ENCODE measurements around the gene CDC42. TPM values are rescaled to one million over a fixed set of nuclear protein-coding genes. Genes with fewer than 3 reads are reported as not detected.

CDC42 gene
- total RNA-seq, 1 donor from 2014 or later, result 71.5 TPM

GRCh38 chr1:22122273-22123070 is 70.0 kb downstream of the CDC42 start:
- Histone ChIP-seq H3K36me3 (ENCODE audit: control insufficient read depth in 3 of 3, insufficient read depth in 3 of 3, low read length in 3 of 3) (peaks cover 17 to 27% (median 22%) of the 10 kb centered on the region in 3 donors), H3K4me1 (ENCODE audit: control insufficient read depth in 3 of 3, insufficient read depth in 3 of 3, low read length in 3 of 3) (peaks cover 0 to 16% (median under 1%) of the 10 kb centered on the region in 3 donors), H3K27me3 (ENCODE audit: control insufficient read depth in 3 of 3, insufficient read depth in 3 of 3, low read length in 3 of 3) (no peaks in the 10 kb centered on the region), H3K4me3 (ENCODE audit: low read length in 3 of 3) (no peak overlapping the region), H3K9ac (ENCODE audit: low read depth in 1 of 3, low read length in 3 of 3) (peak overlapping the region in 1 of 3 donors; percentile 16), H3K9me3 (ENCODE audit: control insufficient read depth in 3 of 3, low read length in 3 of 3) (no peaks in the 10 kb centered on the region), H3K27ac (ENCODE audit: low read depth, low read length) (no peak overlapping the region)

GRCh38 chr1:22123071-22123390 is 70.5 kb downstream of the CDC42 start:
- Histone ChIP-seq H3K9me3 (ENCODE audit: control insufficient read depth in 3 of 3, low read length in 3 of 3) (no peaks in the 10 kb centered on the region), H3K4me3 (ENCODE audit: low read length in 3 of 3) (no peak overlapping the region), H3K36me3 (ENCODE audit: control insufficient read depth in 3 of 3, insufficient read depth in 3 of 3, low read length in 3 of 3) (peaks cover 17 to 27% (median 22%) of the 10 kb centered on the region in 3 donors), H3K9ac (ENCODE audit: low read depth in 1 of 3, low read length in 3 of 3) (peak overlapping the region in 1 of 3 donors; percentile 16), H3K4me1 (ENCODE audit: control insufficient read depth in 3 of 3, insufficient read depth in 3 of 3, low read length in 3 of 3) (peaks cover 0 to 10% (median 0%) of the 10 kb centered on the region in 3 donors), H3K27me3 (ENCODE audit: control insufficient read depth in 3 of 3, insufficient read depth in 3 of 3, low read length in 3 of 3) (no peaks in the 10 kb centered on the region), H3K27ac (ENCODE audit: low read depth, low read length) (no peak overlapping the region)

GRCh38 chr1:22123901-22124404 is 71.4 kb downstream of the CDC42 start:
- Histone ChIP-seq H3K36me3 (ENCODE audit: control insufficient read depth in 3 of 3, insufficient read depth in 3 of 3, low read length in 3 of 3) (peaks cover 11 to 22% (median 20%) of the 10 kb centered on the region in 3 donors), H3K4me3 (ENCODE audit: low read length in 3 of 3) (no peak overlapping the region), H3K9me3 (ENCODE audit: control insufficient read depth in 3 of 3, low read length in 3 of 3) (no peaks in the 10 kb centered on the region), H3K27ac (ENCODE audit: low read depth, low read length) (no peak overlapping the region), H3K4me1 (ENCODE audit: control insufficient read depth in 3 of 3, insufficient read depth in 3 of 3, low read length in 3 of 3) (peaks cover 0 to 6% (median 0%) of the 10 kb centered on the region in 3 donors), H3K27me3 (ENCODE audit: control insufficient read depth in 3 of 3, insufficient read depth in 3 of 3, low read length in 3 of 3) (no peaks in the 10 kb centered on the region), H3K9ac (ENCODE audit: low read depth in 1 of 3, low read length in 3 of 3) (no peak overlapping the region)

GRCh38 chr1:22124592-22125229 is 72.2 kb downstream of the CDC42 start:
- no peak overlapping the region for H3K4me3 ChIP-seq (ENCODE audit: low read length in 3 of 3)
- no peak overlapping the region for H3K27ac ChIP-seq (ENCODE audit: low read depth, low read length)
- H3K36me3 ChIP-seq (ENCODE audit: control insufficient read depth in 3 of 3, insufficient read depth in 3 of 3, low read length in 3 of 3), result peaks cover 9 to 19% (median 17%) of the 10 kb centered on the region in 3 donors
- no peaks in the 10 kb centered on the region for H3K9me3 ChIP-seq (ENCODE audit: control insufficient read depth in 3 of 3, low read length in 3 of 3)
- no peaks in the 10 kb centered on the region for H3K27me3 ChIP-seq (ENCODE audit: control insufficient read depth in 3 of 3, insufficient read depth in 3 of 3, low read length in 3 of 3)
- peaks cover 0 to 6% (median 0%) of the 10 kb centered on the region in 3 donors for H3K4me1 ChIP-seq (ENCODE audit: control insufficient read depth in 3 of 3, insufficient read depth in 3 of 3, low read length in 3 of 3)
- H3K9ac ChIP-seq (ENCODE audit: low read depth in 1 of 3, low read length in 3 of 3), result no peak overlapping the region

- Histone ChIP-seq H3K27ac (ENCODE audit: low read depth, low read length) (no peak overlapping the region), H3K27me3 (ENCODE audit: control insufficient read depth in 3 of 3, insufficient read depth in 3 of 3, low read length in 3 of 3) (no peaks in the 10 kb centered on the region), H3K4me1 (ENCODE audit: control insufficient read depth in 3 of 3, insufficient read depth in 3 of 3, low read length in 3 of 3) (peaks cover 0 to 6% (median 0%) of the 10 kb centered on the region in 3 donors), H3K36me3 (ENCODE audit: control insufficient read depth in 3 of 3, insufficient read depth in 3 of 3, low read length in 3 of 3) (peaks cover 1 to 7% (median 5%) of the 10 kb centered on the region in 3 donors), H3K9ac (ENCODE audit: low read depth in 1 of 3, low read length in 3 of 3) (no peak overlapping the region), H3K9me3 (ENCODE audit: control insufficient read depth in 3 of 3, low read length in 3 of 3) (no peaks in the 10 kb centered on the region), H3K4me3 (ENCODE audit: low read length in 3 of 3) (no peak overlapping the region)
Observed at GRCh38 chr1:22126531-22126930, 74.0 kb downstream of the CDC42 start.

- Histone ChIP-seq H3K9ac (ENCODE audit: low read depth in 1 of 3, low read length in 3 of 3) (no peak overlapping the region), H3K27me3 (ENCODE audit: control insufficient read depth in 3 of 3, insufficient read depth in 3 of 3, low read length in 3 of 3) (no peaks in the 10 kb centered on the region), H3K36me3 (ENCODE audit: control insufficient read depth in 3 of 3, insufficient read depth in 3 of 3, low read length in 3 of 3) (peaks cover 1 to 7% (median 3%) of the 10 kb centered on the region in 3 donors), H3K9me3 (ENCODE audit: control insufficient read depth in 3 of 3, low read length in 3 of 3) (no peaks in the 10 kb centered on the region), H3K4me1 (ENCODE audit: control insufficient read depth in 3 of 3, insufficient read depth in 3 of 3, low read length in 3 of 3) (peaks cover 5 to 11% (median 5%) of the 10 kb centered on the region in 3 donors), H3K27ac (ENCODE audit: low read depth, low read length) (no peak overlapping the region), H3K4me3 (ENCODE audit: low read length in 3 of 3) (no peak overlapping the region)
Observed at GRCh38 chr1:22127248-22127647, 74.7 kb downstream of the CDC42 start.

GRCh38 chr1:22127731-22128130 is 75.2 kb downstream of the CDC42 start:
- no peak overlapping the region for H3K9ac ChIP-seq (ENCODE audit: low read depth in 1 of 3, low read length in 3 of 3)
- H3K9me3 ChIP-seq (ENCODE audit: control insufficient read depth in 3 of 3, low read length in 3 of 3), result no peaks in the 10 kb centered on the region
- peaks cover 10 to 16% (median 10%) of the 10 kb centered on the region in 3 donors for H3K4me1 ChIP-seq (ENCODE audit: control insufficient read depth in 3 of 3, insufficient read depth in 3 of 3, low read length in 3 of 3)
- peaks cover 1 to 5% (median 3%) of the 10 kb centered on the region in 3 donors for H3K36me3 ChIP-seq (ENCODE audit: control insufficient read depth in 3 of 3, insufficient read depth in 3 of 3, low read length in 3 of 3)
- no peak overlapping the region for H3K4me3 ChIP-seq (ENCODE audit: low read length in 3 of 3)
- H3K27me3 ChIP-seq (ENCODE audit: control insufficient read depth in 3 of 3, insufficient read depth in 3 of 3, low read length in 3 of 3), result no peaks in the 10 kb centered on the region
- H3K27ac ChIP-seq (ENCODE audit: low read depth, low read length), result no peak overlapping the region

GRCh38 chr1:22128392-22128791 is 75.9 kb downstream of the CDC42 start:
- no peak overlapping the region for H3K4me3 ChIP-seq (ENCODE audit: low read length in 3 of 3)
- H3K36me3 ChIP-seq (ENCODE audit: control insufficient read depth in 3 of 3, insufficient read depth in 3 of 3, low read length in 3 of 3), result peaks cover 1 to 5% (median 3%) of the 10 kb centered on the region in 3 donors
- H3K9ac ChIP-seq (ENCODE audit: low read depth in 1 of 3, low read length in 3 of 3), result no peak overlapping the region
- H3K9me3 ChIP-seq (ENCODE audit: control insufficient read depth in 3 of 3, low read length in 3 of 3), result no peaks in the 10 kb centered on the region
- no peaks in the 10 kb centered on the region for H3K27me3 ChIP-seq (ENCODE audit: control insufficient read depth in 3 of 3, insufficient read depth in 3 of 3, low read length in 3 of 3)
- H3K4me1 ChIP-seq (ENCODE audit: control insufficient read depth in 3 of 3, insufficient read depth in 3 of 3, low read length in 3 of 3), result peaks cover 16 to 22% (median 17%) of the 10 kb centered on the region in 3 donors
- no peak overlapping the region for H3K27ac ChIP-seq (ENCODE audit: low read depth, low read length)

- Histone ChIP-seq H3K4me3 (ENCODE audit: low read length in 3 of 3) (no peak overlapping the region), H3K36me3 (ENCODE audit: control insufficient read depth in 3 of 3, insufficient read depth in 3 of 3, low read length in 3 of 3) (peaks cover 1 to 5% (median 3%) of the 10 kb centered on the region in 3 donors), H3K27me3 (ENCODE audit: control insufficient read depth in 3 of 3, insufficient read depth in 3 of 3, low read length in 3 of 3) (no peaks in the 10 kb centered on the region), H3K27ac (ENCODE audit: low read depth, low read length) (no peak overlapping the region), H3K9me3 (ENCODE audit: control insufficient read depth in 3 of 3, low read length in 3 of 3) (no peaks in the 10 kb centered on the region), H3K9ac (ENCODE audit: low read depth in 1 of 3, low read length in 3 of 3) (no peak overlapping the region), H3K4me1 (ENCODE audit: control insufficient read depth in 3 of 3, insufficient read depth in 3 of 3, low read length in 3 of 3) (peaks cover 26 to 28% (median 27%) of the 10 kb centered on the region in 3 donors)
Observed at GRCh38 chr1:22129501-22130117, 77.1 kb downstream of the CDC42 start.
